Left ventricle myocardium inferior (tissue), 1 donor: ENCODE results near the gene RUNX2. TPM values are rescaled to one million over a fixed set of nuclear protein-coding genes. Genes with fewer than 3 reads are reported as not detected.
A peak's percentile ranks its signal among the peaks of the same experiment; 100 is the strongest.

Source experiments
- DNase-seq: peaks from one replicate; pipeline ENCODE4 v3.0.0-alpha.2; 2020
- H3K27ac ChIP-seq: fragments of 200-600 bp; replicated peaks from 2 replicates; pipeline ENCODE4 v1.8.0; 2021
- H3K27me3 ChIP-seq: fragments of 200-600 bp; 2 replicates; pipeline ENCODE4 v1.8.0; 2021; ENCODE audit warnings: low read depth
- H3K36me3 ChIP-seq: fragments of 200-600 bp; 2 replicates; pipeline ENCODE4 v1.8.0; 2021
- H3K4me1 ChIP-seq: fragments of 200-600 bp; 2 replicates; pipeline ENCODE4 v1.8.0; 2021
- H3K4me3 ChIP-seq: fragments of 200-600 bp; 2 replicates; pipeline ENCODE4 v1.8.0; 2021; ENCODE audit warnings: mild to moderate bottlenecking, moderate library complexity
- H3K9me3 ChIP-seq: fragments of 200-600 bp; replicated peaks from 2 replicates; pipeline ENCODE4 v1.8.0; 2021
- CTCF ChIP-seq: fragments of 200-600 bp; IDR thresholded peaks from 2 replicates; pipeline ENCODE4 v1.8.0; 2021; ENCODE audit warnings: antibody characterized with exemption, mild to moderate bottlenecking, borderline replicate concordance
- intact Hi-C: fragments of 100-400 bp; cut with micrococcal nuclease; formaldehyde crosslinking; loops from one replicate; pipeline ENCODE4 v1.11.0; 2022
- total RNA-seq: library from RNA; stranded (reverse); fragmentation: NEBNext Ultra II Directional; extraction: Animal tissue kit (Norgen Biotek cat#: 25700); gene quantifications from one replicate; pipeline ENCODE4 v1.2.1, GENCODE V29; 2021
- donor health status: DM: no; HTN: yes; CAD: no; lungs with severe emphysema.

Gene RUNX2
- total RNA-seq, 1 donor from 2014 or later: 0.38 TPM

GRCh38 chr6:45326698-45327417 is 1.3 kb upstream of the RUNX2 start:
- Histone ChIP-seq H3K27me3 (no peaks in the 10 kb centered on the region), H3K36me3 (no peaks in the 10 kb centered on the region), H3K4me1 (no peaks in the 10 kb centered on the region), H3K4me3 (no peak overlapping the region), H3K9me3 (no peaks in the 10 kb centered on the region), H3K27ac (no peak overlapping the region)
- intact Hi-C loops: no loop called here
- no peak for DNase-seq
- TF ChIP-seq CTCF: no peak

GRCh38 chr6:45328523-45328922 is 393 bp downstream of the RUNX2 start:
- DNase-seq: no peak
- no peaks in the 10 kb centered on the region for H3K9me3 ChIP-seq
- H3K4me3 ChIP-seq: peak overlapping the region; percentile 54
- intact Hi-C loops: no loop called here
- no peak overlapping the region for H3K27ac ChIP-seq
- no peaks in the 10 kb centered on the region for H3K27me3 ChIP-seq
- no peaks in the 10 kb centered on the region for H3K4me1 ChIP-seq
- TF ChIP-seq CTCF: no peak
- H3K36me3 ChIP-seq: no peaks in the 10 kb centered on the region

GRCh38 chr6:45344900-45345299 is 16.8 kb downstream of the RUNX2 start:
- intact Hi-C loops: no loop called here

DNA sequence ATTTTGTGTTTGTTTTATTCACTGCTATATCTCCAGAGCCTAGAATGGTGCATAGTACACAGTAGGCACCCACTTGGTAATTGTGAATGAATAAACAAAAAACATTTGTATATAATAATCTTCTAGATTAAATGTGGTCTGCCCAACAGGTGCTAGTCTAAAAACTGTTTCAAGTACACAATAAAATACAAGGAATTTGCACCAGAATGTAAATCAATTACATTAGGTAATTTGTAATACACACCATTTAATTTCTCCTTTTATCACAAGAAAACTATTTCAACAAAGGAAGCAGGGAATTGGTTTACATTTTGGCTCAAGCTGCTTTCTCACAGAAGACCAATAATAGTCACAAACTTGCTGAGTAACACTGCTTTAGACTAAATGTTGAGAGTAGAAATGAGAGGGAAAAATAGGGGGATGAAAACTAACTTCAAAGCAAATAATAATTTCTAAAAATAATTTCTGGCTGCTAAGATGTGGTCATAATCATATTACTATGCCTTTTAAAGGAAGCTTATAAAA is 22.1 kb downstream of the RUNX2 start:
- Histone ChIP-seq H3K27me3 (no peaks in the 10 kb centered on the region), H3K4me3 (no peak overlapping the region), H3K4me1 (no peaks in the 10 kb centered on the region), H3K9me3 (no peaks in the 10 kb centered on the region), H3K36me3 (no peaks in the 10 kb centered on the region), H3K27ac (no peak overlapping the region)
- no peak for DNase-seq
- intact Hi-C loops: no loop called here
- no peak for TF ChIP-seq CTCF

More at GRCh38 chr6:45344900-45345299, 16.8 kb downstream of the RUNX2 start:
- H3K4me3 ChIP-seq: no peak overlapping the region
- H3K36me3 ChIP-seq: no peaks in the 10 kb centered on the region
- H3K27me3 ChIP-seq: no peaks in the 10 kb centered on the region
- no peaks in the 10 kb centered on the region for H3K9me3 ChIP-seq
- no peak overlapping the region for H3K27ac ChIP-seq
- no peak for DNase-seq
- no peak for TF ChIP-seq CTCF
- no peaks in the 10 kb centered on the region for H3K4me1 ChIP-seq

DNA sequence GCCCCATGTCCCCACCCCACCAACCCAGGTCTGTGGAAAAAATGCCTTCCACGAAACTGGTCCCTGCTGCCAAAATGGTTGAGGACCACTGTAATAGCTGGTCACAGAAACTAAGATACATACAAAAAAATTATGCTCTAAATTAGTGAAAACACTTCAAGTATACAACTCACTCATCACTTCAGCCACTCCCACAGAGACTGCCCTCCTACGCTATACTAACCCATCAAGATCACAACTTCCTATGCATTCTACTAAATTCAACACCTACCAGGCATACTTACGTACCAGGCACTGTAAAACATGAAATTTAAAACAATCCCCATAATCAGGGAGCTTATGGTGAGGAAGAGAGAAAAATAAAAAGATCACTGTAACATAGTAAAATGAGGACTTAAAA is 22.9 kb downstream of the RUNX2 start:
- no peak overlapping the region for H3K4me3 ChIP-seq
- intact Hi-C loops: no loop called here
- DNase-seq: no peak
- H3K36me3 ChIP-seq: no peaks in the 10 kb centered on the region
- H3K4me1 ChIP-seq: no peaks in the 10 kb centered on the region
- H3K27ac ChIP-seq: no peak overlapping the region
- no peaks in the 10 kb centered on the region for H3K9me3 ChIP-seq
- H3K27me3 ChIP-seq: no peaks in the 10 kb centered on the region
- no peak for TF ChIP-seq CTCF
